IPS-NIHi7 (cell line): ENCODE measurements around the gene DIRAS2.

ENCODE experiments used
- DNase-seq: peaks from one replicate; pipeline ENCODE4 v3.0.0; 2012; ENCODE audit warnings: mixed read lengths; ENCODE audit errors: extremely low spot score

Gene DIRAS2

GRCh38 chr9:90612957-90613356 lies 29.7 kb downstream of the DIRAS2 start:
- DNase-seq = no peak

- no peak for DNase-seq
Measured at GRCh38 chr9:90611568-90611967, 31.1 kb downstream of the DIRAS2 start.

- DNase-seq = no peak
Measured at GRCh38 chr9:90611121-90611520, 31.5 kb downstream of the DIRAS2 start.

GRCh38 chr9:90607701-90608516 lies 34.7 kb downstream of the DIRAS2 start:
- no peak for DNase-seq

GRCh38 chr9:90600029-90600428 lies 42.6 kb downstream of the DIRAS2 start:
- peak; percentile 25 for DNase-seq

- no peak for DNase-seq
Measured at GRCh38 chr9:90598191-90598590, 44.4 kb downstream of the DIRAS2 start.

- no peak for DNase-seq
Measured at GRCh38 chr9:90593646-90594045, 49.0 kb downstream of the DIRAS2 start.

- DNase-seq = no peak
Measured at GRCh38 chr9:90580576-90580975, 62.0 kb downstream of the DIRAS2 start.

GRCh38 chr9:90579181-90579580 lies 63.4 kb downstream of the DIRAS2 start:
- no peak for DNase-seq

GRCh38 chr9:90578126-90578815 lies 64.4 kb downstream of the DIRAS2 start:
- no peak for DNase-seq

- no peak for DNase-seq
Measured at GRCh38 chr9:90569511-90569910, 73.1 kb downstream of the DIRAS2 start.

- DNase-seq = no peak
Measured at GRCh38 chr9:90568667-90569066, 74.0 kb downstream of the DIRAS2 start.

- DNase-seq = no peak
Measured at GRCh38 chr9:90562229-90562628, 80.4 kb downstream of the DIRAS2 start.
